HepG2 (cell line): ENCODE results near the gene IRF2BPL. TPM values are rescaled to one million over a fixed set of nuclear protein-coding genes. Genes with fewer than 3 reads are reported as not detected.

Source experiments
- ATAC-seq: fragments of 200-7000 bp; cut with Tn5 transposase; 3 replicates; pipeline ENCODE4 v1.9.1; 2020; ENCODE audit warnings: mild to moderate bottlenecking, moderate library complexity
- BruUV-seq: library from RNA; stranded (reverse); fragments of 400-500 nt; replicated peaks from 2 replicates; lab custom pipeline; 2021; lab: Mats Ljungman, UMichigan
- CTCF ChIA-PET: fragments of 300-600 bp; formaldehyde crosslinking; extraction: SDS; loops from one replicate; lab custom pipeline; 2021; ENCODE audit warnings: low total read pairs, inconsistent platforms, low intra/inter-chr PET ratio; lab: Yijun Ruan, JAX
- POLR2A ChIA-PET: fragments of 350-600 bp; sonication (Branson Sonifier 250); formaldehyde crosslinking; loops from one replicate; lab custom pipeline; 2020; ENCODE audit warnings: antibody characterized with exemption, inconsistent platforms; lab: Yijun Ruan, JAX
- DNase-seq: peaks from one replicate; pipeline ENCODE4 v3.0.0-alpha.2; 2015; ENCODE audit warnings: low spot score
- FAIRE-seq: peaks from 3 replicates; lab custom pipeline; 2011; peaks lifted over from hg19 to GRCh38; lab: Jason Lieb, UNC
- H2AFZ ChIP-seq: one replicate; pipeline ENCODE4 v1.6.1; 2011; ENCODE audit warnings: low read length, inconsistent platforms
- H3K27ac ChIP-seq: fragments of 300-600 bp; 3 replicates; pipeline ENCODE4 v1.8.0; 2011; ENCODE audit warnings: mixed run types, mild to moderate bottlenecking, mixed read lengths, low read length, inconsistent platforms; ENCODE audit not compliant: insufficient read depth; ENCODE audit errors: extremely low read length
- H3K27me3 ChIP-seq, 2 experiments: fragments of 200-600 bp in 1 of 2; 2 replicates in 1 of 2; 3 replicates in 1 of 2; pipeline versions ENCODE4 v1.6.0 to v1.8.0; 2011; ENCODE audit warnings: low read length in 2 of 2, mild to moderate bottlenecking in 2 of 2, moderate library complexity in 2 of 2, inconsistent platforms in 1 of 2; ENCODE audit not compliant: insufficient read depth in 2 of 2, control insufficient read depth in 1 of 2
- H3K36me3 ChIP-seq, 2 experiments: fragments of 200-600 bp in 1 of 2; replicated peaks in 1 of 2; 2 replicates in 1 of 2; 3 replicates in 1 of 2; pipeline versions ENCODE4 v1.5.1 to v1.8.0; 2011; ENCODE audit warnings: low read length in 2 of 2, inconsistent platforms in 1 of 2; ENCODE audit not compliant: insufficient read depth in 2 of 2, control insufficient read depth in 1 of 2
- H3K4me1 ChIP-seq: 2 replicates; pipeline ENCODE4 v1.5.1; 2012; ENCODE audit warnings: low read length, inconsistent platforms; ENCODE audit not compliant: insufficient read depth
- H3K4me2 ChIP-seq: 2 replicates; pipeline ENCODE4 v1.6.0; 2011; ENCODE audit warnings: low read depth, low read length, inconsistent platforms
- H3K4me3 ChIP-seq, 3 experiments: fragments of 200-600 bp in 1 of 3; sonication (generic), shearing (Covaris generic) in 1 of 3; replicated peaks in 1 of 3; 2 replicates each; pipeline ENCODE4 v1.5.1; 2011 to 2016; ENCODE audit warnings: low read length in 3 of 3, inconsistent platforms in 2 of 3, low read depth in 2 of 3, mild to moderate bottlenecking in 2 of 3, control low read depth in 1 of 3, mixed read lengths in 1 of 3; ENCODE audit not compliant: insufficient read depth in 1 of 3
- H3K79me2 ChIP-seq: one replicate; pipeline ENCODE4 v1.6.1; 2011; ENCODE audit warnings: low read length, inconsistent platforms; ENCODE audit not compliant: insufficient read depth
- H3K9ac ChIP-seq: 2 replicates; pipeline ENCODE4 v1.6.0; 2011; ENCODE audit warnings: mild to moderate bottlenecking, low read depth, low read length, inconsistent platforms; ENCODE audit not compliant: insufficient read depth
- H3K9me3 ChIP-seq: 2 replicates; pipeline ENCODE4 v1.5.1; 2012; ENCODE audit warnings: mild to moderate bottlenecking, low read length
- H4K20me1 ChIP-seq: 2 replicates; pipeline ENCODE4 v1.6.0; 2011; ENCODE audit warnings: inconsistent platforms, mild to moderate bottlenecking, low read length, moderate library complexity; ENCODE audit not compliant: insufficient read depth
- AGO2 ChIP-seq: fragments of 200-400 bp; formaldehyde crosslinking; optimal IDR thresholded peaks from 2 replicates; pipeline ENCODE3; 2017; ENCODE audit warnings: mild to moderate bottlenecking, low read depth, low read length, moderate library complexity
- FOXC1 ChIP-seq: sonication (generic); formaldehyde crosslinking; IDR thresholded peaks from 2 replicates; pipeline ENCODE4 v1.8.0; 2022; ENCODE audit warnings: mild to moderate bottlenecking, missing genetic modification reagents, borderline replicate concordance
- GABPB1 ChIP-seq: IDR thresholded peaks from 2 replicates; pipeline ENCODE4 v1.6.1; 2016; ENCODE audit warnings: mild to moderate bottlenecking, missing genetic modification reagents, moderate library complexity, missing compliant biosample characterization
- GATA4 ChIP-seq: sonication (generic); IDR thresholded peaks from 2 replicates; pipeline ENCODE4 v1.6.1; 2016; ENCODE audit warnings: antibody characterized with exemption, low read depth, borderline replicate concordance
- HCFC1 ChIP-seq: fragments of 150-350 bp; IDR thresholded peaks from 2 replicates; pipeline ENCODE4 v1.6.1; 2014; ENCODE audit warnings: low read depth, low read length
- KAT2B ChIP-seq: fragments of 150-350 bp; IDR thresholded peaks from 2 replicates; pipeline ENCODE4 v1.6.1; 2014; ENCODE audit warnings: low read depth, low read length, borderline replicate concordance
- KLF16 ChIP-seq, 2 experiments: sonication (generic) in 1 of 2; formaldehyde crosslinking in 1 of 2; IDR thresholded peaks; 2 replicates each; pipeline versions ENCODE4 v1.6.1 to v1.8.0; 2016 to 2023; ENCODE audit warnings: missing genetic modification reagents in 2 of 2, missing compliant biosample characterization in 1 of 2
- MBD4 ChIP-seq: IDR thresholded peaks from 2 replicates; pipeline ENCODE4 v1.6.1; 2012; ENCODE audit warnings: low read length, inconsistent platforms, borderline replicate concordance
- MBNL3 ChIP-seq: fragments of 250-450 bp; sonication (Bioruptor Pico); conservative IDR thresholded peaks from 2 replicates; pipeline ENCODE4 v1.8.0; 2022; ENCODE audit warnings: mild to moderate bottlenecking, inconsistent platforms
- NFATC3 ChIP-seq: sonication (generic); formaldehyde crosslinking; IDR thresholded peaks from 2 replicates; pipeline ENCODE4 v1.5.1; 2020; ENCODE audit warnings: mild to moderate bottlenecking, missing genetic modification reagents
- PAX8 ChIP-seq: sonication (generic); formaldehyde crosslinking; IDR thresholded peaks from 2 replicates; pipeline ENCODE4 v1.8.0; 2022; ENCODE audit warnings: mild to moderate bottlenecking, missing genetic modification reagents, borderline replicate concordance
- PHF21A ChIP-seq: sonication (generic); formaldehyde crosslinking; IDR thresholded peaks from 2 replicates; pipeline ENCODE4 v1.5.0; 2020; ENCODE audit warnings: mild to moderate bottlenecking, missing genetic modification reagents
- RFX3 ChIP-seq: IDR thresholded peaks from 2 replicates; pipeline ENCODE4 v1.6.1; 2016; ENCODE audit warnings: missing biosample characterization, missing genetic modification reagents
- SP4 ChIP-seq: sonication (generic); formaldehyde crosslinking; IDR thresholded peaks from 2 replicates; pipeline ENCODE4 v1.8.1; 2023; ENCODE audit warnings: mild to moderate bottlenecking, missing genetic modification reagents
- SP5 ChIP-seq: IDR thresholded peaks from 2 replicates; pipeline ENCODE4 v1.6.1; 2016; ENCODE audit warnings: low read depth, borderline replicate concordance
- TBP ChIP-seq: sonication (generic); formaldehyde crosslinking; IDR thresholded peaks from 2 replicates; pipeline ENCODE4 v1.5.0; 2020; ENCODE audit warnings: missing genetic modification reagents
- YEATS4 ChIP-seq: sonication (generic); formaldehyde crosslinking; IDR thresholded peaks from 2 replicates; pipeline ENCODE4 v1.4.0; 2020; ENCODE audit warnings: missing genetic modification reagents, borderline replicate concordance
- ZFP37 ChIP-seq: sonication (generic); formaldehyde crosslinking; IDR thresholded peaks from 2 replicates; pipeline ENCODE4 v1.4.0; 2020; ENCODE audit warnings: missing genetic modification reagents, borderline replicate concordance
- ZNF180 ChIP-seq: sonication (generic); formaldehyde crosslinking; IDR thresholded peaks from 2 replicates; pipeline ENCODE4 v1.4.0; 2020; ENCODE audit warnings: low read depth, missing genetic modification reagents, borderline replicate concordance
- ZNF33B ChIP-seq: sonication (generic); formaldehyde crosslinking; IDR thresholded peaks from 2 replicates; pipeline ENCODE4 v1.5.1; 2020; ENCODE audit warnings: mild to moderate bottlenecking, missing genetic modification reagents
- ZNF441 ChIP-seq: sonication (generic); formaldehyde crosslinking; IDR thresholded peaks from 2 replicates; pipeline ENCODE4 v1.7.0; 2021; ENCODE audit warnings: missing genetic modification reagents, borderline replicate concordance
- ZNF615 ChIP-seq: sonication (generic); formaldehyde crosslinking; IDR thresholded peaks from 2 replicates; pipeline ENCODE4 v1.5.0; 2020; ENCODE audit warnings: mild to moderate bottlenecking, missing genetic modification reagents, borderline replicate concordance
- ZNF879 ChIP-seq: sonication (generic); formaldehyde crosslinking; IDR thresholded peaks from 2 replicates; pipeline ENCODE4 v1.8.1; 2023; ENCODE audit warnings: missing genetic modification reagents
- ZNF883 ChIP-seq: sonication (generic); formaldehyde crosslinking; IDR thresholded peaks from 2 replicates; pipeline ENCODE4 v1.5.1; 2020; ENCODE audit warnings: mild to moderate bottlenecking, missing genetic modification reagents; ENCODE audit errors: not compliant biosample characterization
- ZUFSP ChIP-seq: sonication (generic); formaldehyde crosslinking; IDR thresholded peaks from 2 replicates; pipeline ENCODE4 v1.9.0; 2021; ENCODE audit warnings: missing genetic modification reagents, mild to moderate bottlenecking, borderline replicate concordance
- WGBS: methylation state at CpG from one replicate; pipeline ENCODE4 v1.1.6; 2017; ENCODE audit warnings: low lambda C conversion rate; 5-methylcytosine and 5-hydroxymethylcytosine counted together
- in situ Hi-C: cut with HindIII; loops from 2 replicates; pipeline ENCODE4 v1.10.0; 2017; ENCODE audit warnings: low pct_unique_long_range_greater_than_20kb; ENCODE audit not compliant: extremely low pct_ligation_motif_present
- intact Hi-C: fragments of 100-400 bp; cut with micrococcal nuclease; formaldehyde crosslinking; loops from one replicate; pipeline ENCODE4 v1.10.0; 2022; ENCODE audit not compliant: unreplicated experiment
- polyA plus RNA-seq, 8 experiments: library from polyadenylated mRNA; depleted of rRNA in 3 of 8; stranded (reverse) in 7 of 8; unstranded in 1 of 8; fragments of >200 nt; fragmentation: Illumina TruSeq in 4 of 8; extraction: Trizol in 4 of 8; gene quantifications; 2 replicates each; pipeline versions ENCODE4 v1.2.1 to v1.2.3, GENCODE V29; 2011 to 2016; ENCODE audit warnings: low read depth in 4 of 8, missing spikeins in 1 of 8, mixed read lengths in 1 of 8; ENCODE audit not compliant: insufficient read depth in 1 of 8
- total RNA-seq, 5 experiments: library from RNA; depleted of rRNA; stranded (reverse); fragments of >200 nt; fragmentation: Illumina TruSeq; extraction: Trizol; gene quantifications; 2 replicates each; pipeline ENCODE4 v1.2.3, GENCODE V29; 2016; ENCODE audit warnings: low read depth in 1 of 5

Gene IRF2BPL
- total and polyA plus RNA-seq, 2 of the 13 experiments (the other 11 are each of a cell fraction or from before 2014, with no cell fraction given) = 6.6 to 8.4 TPM

DNA sequence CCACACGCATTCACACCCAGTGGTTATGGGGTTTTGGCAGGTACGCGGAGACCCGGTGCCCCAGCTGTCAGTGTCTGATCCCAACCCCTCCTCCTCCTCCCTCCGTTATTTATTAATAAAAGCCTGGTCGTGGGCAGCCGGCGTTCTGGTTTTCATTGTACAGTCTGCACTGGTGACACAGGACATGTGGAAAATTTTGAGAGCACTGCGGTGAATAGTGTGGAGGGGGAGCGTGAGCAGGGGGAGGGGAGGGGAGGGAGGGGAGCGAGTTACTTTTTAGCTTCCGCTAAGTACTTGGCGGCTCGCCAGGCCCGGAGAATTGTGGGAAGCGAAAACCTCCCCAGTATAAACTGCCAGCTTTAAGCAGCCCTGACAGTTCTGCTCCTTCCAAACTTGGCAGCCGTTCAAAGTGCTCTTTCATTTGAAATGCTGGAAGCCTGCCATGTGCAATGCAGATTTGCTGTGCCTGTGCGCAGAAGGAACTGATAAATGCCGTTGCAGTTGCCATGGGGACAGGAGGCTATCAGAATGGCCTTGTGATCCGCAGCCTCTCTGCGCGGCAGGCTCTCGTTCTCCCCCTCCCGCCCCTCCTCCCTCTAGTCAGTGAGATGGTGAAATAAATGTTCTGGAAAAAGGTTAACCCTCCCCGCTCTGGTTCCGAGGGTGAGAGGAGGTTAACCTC is 11.7 kb upstream of the IRF2BPL start:
- Histone ChIP-seq H3K27me3 (no peaks in the 10 kb centered on the region), H3K4me2 (peak overlapping the region; percentile 94), H3K36me3 (no peaks in the 10 kb centered on the region), H3K9ac (peak overlapping the region; percentile 71), H3K9me3 (no peaks in the 10 kb centered on the region), H2AFZ (no peak overlapping the region), H4K20me1 (no peaks in the 10 kb centered on the region), H3K27ac (peak overlapping the region; percentile 84), H3K4me1 (peaks cover 89% of the 10 kb centered on the region), H3K79me2 (no peaks in the 10 kb centered on the region), H3K4me3 (peak overlapping the region; percentile 40 to 67 (median 58))
- WGBS = under 1% methylated on average over 21 of the region's 26 CpGs
- ChIA-PET CTCF (interaction anchor here (1.2 kb wide), 1 partner anchor 13 kb away, joined by 3 read pairs; no protein-coding TSS in a partner anchor), POLR2A (interaction anchor here (1.0 to 8.8 kb wide), 8 partner anchors 9 to 92 kb away, joined by 3 to 85 read pairs (median 9); partner anchors contain the start of gene IRF2BPL)
- in situ Hi-C loops (loop anchor here (5.0 kb wide), 1 partner anchor 73 kb away; no protein-coding TSS in a partner anchor), intact Hi-C loops (loop anchor here (1.0 to 5.0 kb wide), 3 partner anchors 17 to 84 kb away; partner anchors contain the start of gene CIPC)
- peak; percentile 85 for ATAC-seq
- BruUV-seq = no TSS peak
- peak; percentile 91 for FAIRE-seq
- peak; percentile 99 for DNase-seq
- TF ChIP-seq SP5 (CRISPR knock-in tag) (no peak; the same call in 1 of the 2 replicates), ZNF883 (CRISPR knock-in tag) (no peak), ZNF441 (CRISPR knock-in tag) (no peak), ZFP37 (no peak), MBD4 (no peak), ZUFSP (CRISPR knock-in tag) (no peak), PHF21A (CRISPR knock-in tag) (peak; percentile 86), RFX3 (CRISPR knock-in tag) (peak; percentile 96), YEATS4 (CRISPR knock-in tag) (no peak), GATA4 (no peak), AGO2 (no peak), HCFC1 (no peak), TBP (CRISPR knock-in tag) (no peak), ZNF615 (CRISPR knock-in tag) (no peak), GABPB1 (CRISPR knock-in tag) (no peak), ZNF33B (no peak), SP4 (0 out of 2 replicates have a peak, but pooled peaks have one; percentile 37), ZNF879 (CRISPR knock-in tag) (no peak), ZNF180 (CRISPR knock-in tag) (no peak), FOXC1 (CRISPR knock-in tag) (peak; percentile 52), KAT2B (no peak), NFATC3 (CRISPR knock-in tag) (no peak), KLF16 (CRISPR knock-in tag; IDR thresholded peaks at IDR 0.05) (no peak), MBNL3 (no peak), PAX8 (CRISPR knock-in tag) (no peak)
